Endothelial cell of umbilical vein (primary cell): Measurements from ENCODE around the gene ITGA7. TPM values are rescaled to one million over a fixed set of nuclear protein-coding genes. Genes with fewer than 3 reads are reported as not detected.

Experiments
- BruUV-seq: library from RNA; stranded (reverse); fragments of 400-500 nt; replicated peaks from 2 replicates; lab custom pipeline; 2021; lab: Mats Ljungman, UMichigan
- CTCF ChIA-PET: fragments of 300-600, 350-600 bp; sonication (Branson Sonifier 250); formaldehyde crosslinking; loops from one replicate; lab custom pipeline; 2021; ENCODE audit warnings: antibody characterized with exemption, inconsistent platforms; lab: Charles Lee
- POLR2A ChIA-PET: fragments of 300-600, 350-600 bp; sonication (Branson Sonifier 250); formaldehyde crosslinking; loops from one replicate; lab custom pipeline; 2021; ENCODE audit warnings: antibody characterized with exemption, inconsistent platforms; lab: Charles Lee
- DNase-seq: peaks from one replicate; pipeline ENCODE4 v3.0.0-alpha.2; 2011; ENCODE audit warnings: low read depth, low spot score
- FAIRE-seq: peaks from 2 replicates; lab custom pipeline; 2011; peaks lifted over from hg19 to GRCh38; lab: Jason Lieb, UNC
- H2AFZ ChIP-seq: 2 replicates; pipeline ENCODE4 v1.6.0; 2012; ENCODE audit warnings: low read depth, low read length, control low read depth, inconsistent platforms
- H3K27ac ChIP-seq: 2 replicates; pipeline ENCODE4 v1.5.1; 2011; ENCODE audit warnings: low read depth, mild to moderate bottlenecking, control low read depth, low read length, moderate library complexity; ENCODE audit not compliant: insufficient read depth
- H3K27me3 ChIP-seq, 2 experiments: 2 replicates each; pipeline versions ENCODE4 v1.6.0 to v1.6.1; 2011; ENCODE audit warnings: low read length in 2 of 2, mixed read lengths in 1 of 2; ENCODE audit not compliant: control insufficient read depth in 2 of 2, insufficient read depth in 2 of 2
- H3K36me3 ChIP-seq, 2 experiments: 2 replicates in 1 of 2; 3 replicates in 1 of 2; pipeline ENCODE4 v1.5.1; 2011; ENCODE audit warnings: low read length in 2 of 2, mild to moderate bottlenecking in 1 of 2, moderate library complexity in 1 of 2; ENCODE audit not compliant: control insufficient read depth in 2 of 2, insufficient read depth in 2 of 2; ENCODE audit errors: extremely low read depth in 1 of 2
- H3K4me1 ChIP-seq: 3 replicates; pipeline ENCODE4 v1.5.1; 2011; ENCODE audit warnings: mild to moderate bottlenecking, low read length; ENCODE audit not compliant: control insufficient read depth, insufficient read depth; ENCODE audit errors: extremely low read depth
- H3K4me2 ChIP-seq: 2 replicates; pipeline ENCODE4 v1.6.1; 2011; ENCODE audit warnings: low read length, control low read depth, mixed read lengths; ENCODE audit not compliant: insufficient read depth
- H3K4me3 ChIP-seq, 3 experiments: fragments of 200-600 bp in 1 of 3; sonication (generic), shearing (Covaris generic) in 1 of 3; replicated peaks in 1 of 3; 2 replicates each; pipeline ENCODE4 v1.5.1; 2011 to 2016; ENCODE audit warnings: control low read depth in 3 of 3, low read length in 3 of 3, mild to moderate bottlenecking in 2 of 3, inconsistent platforms in 1 of 3, low read depth in 1 of 3, moderate library complexity in 1 of 3; ENCODE audit not compliant: insufficient read depth in 1 of 3
- H3K79me2 ChIP-seq: 2 replicates; pipeline ENCODE4 v1.6.0; 2012; ENCODE audit warnings: low read length, inconsistent platforms; ENCODE audit not compliant: control insufficient read depth, insufficient read depth
- H3K9ac ChIP-seq: replicated peaks from 2 replicates; pipeline ENCODE3; 2011; ENCODE audit warnings: low read length, control low read depth; ENCODE audit not compliant: insufficient read depth; ENCODE audit errors: extremely low read depth
- H3K9me1 ChIP-seq: replicated peaks from 3 replicates; pipeline ENCODE4 v1.6.0; 2011; ENCODE audit warnings: mild to moderate bottlenecking, low read length; ENCODE audit not compliant: control insufficient read depth, insufficient read depth; ENCODE audit errors: extremely low read depth
- H3K9me3 ChIP-seq: replicated peaks from 2 replicates; pipeline ENCODE4 v1.5.1; 2012; ENCODE audit warnings: low read length, inconsistent platforms; ENCODE audit not compliant: control insufficient read depth, insufficient read depth
- H4K20me1 ChIP-seq: replicated peaks from 2 replicates; pipeline ENCODE3; 2011; ENCODE audit warnings: mild to moderate bottlenecking, low read length; ENCODE audit not compliant: control insufficient read depth, insufficient read depth; ENCODE audit errors: extremely low read depth
- EZH2 ChIP-seq: IDR thresholded peaks from 2 replicates; pipeline ENCODE4 v1.6.1; 2012; ENCODE audit warnings: borderline replicate concordance, low read depth, mild to moderate bottlenecking, moderate library complexity, low read length, inconsistent platforms; ENCODE audit not compliant: severe bottlenecking
- FOS ChIP-seq: IDR thresholded peaks from 2 replicates; pipeline ENCODE4 v1.6.1; 2011; ENCODE audit warnings: mild to moderate bottlenecking, low read length, moderate library complexity, borderline replicate concordance; ENCODE audit not compliant: insufficient read depth
- GATA2 ChIP-seq: IDR thresholded peaks from 2 replicates; pipeline ENCODE4 v1.7.0; 2011; ENCODE audit warnings: low read depth, mild to moderate bottlenecking, moderate library complexity, mixed read lengths, low read length; ENCODE audit not compliant: insufficient read length, insufficient read depth
- JUN ChIP-seq: IDR thresholded peaks from 2 replicates; pipeline ENCODE4 v1.6.1; 2011; ENCODE audit warnings: borderline replicate concordance, low read depth; ENCODE audit not compliant: insufficient read length, insufficient read depth
- MYC ChIP-seq: IDR thresholded peaks from one replicate; pipeline ENCODE4 v1.6.1; 2011; ENCODE audit warnings: mild to moderate bottlenecking, low read depth, low read length
- POLR2A ChIP-seq: IDR thresholded peaks from 2 replicates; pipeline ENCODE4 v1.6.1; 2012; ENCODE audit warnings: low read depth, mild to moderate bottlenecking, control low read depth, low read length
- POLR2AphosphoS5 ChIP-seq: IDR thresholded peaks from 2 replicates; pipeline ENCODE4 v1.6.1; 2012; ENCODE audit warnings: low read depth, mild to moderate bottlenecking, control low read depth, low read length, moderate library complexity; ENCODE audit not compliant: insufficient read depth
- dilution Hi-C: fragments of 300-500 bp; cut with MboI; formaldehyde crosslinking; loops from one replicate; pipeline ENCODE4 v1.15.0; 2019; ENCODE audit warnings: low sequenced_read_pairs; ENCODE audit not compliant: extremely low pct_ligation_motif_present
- intact Hi-C: fragments of 100-400 bp; cut with micrococcal nuclease; formaldehyde crosslinking; loops from one replicate; pipeline ENCODE4 v1.10.0; 2022
- polyA plus RNA-seq, 4 experiments: library from polyadenylated mRNA; depleted of rRNA in 3 of 4; stranded (reverse) in 3 of 4; unstranded in 1 of 4; fragments of >200 nt; gene quantifications; 2 replicates each; pipeline versions ENCODE4 v1.2.1 to v1.2.3, GENCODE V29; 2011 to 2012; ENCODE audit warnings: missing spikeins in 1 of 4
- total RNA-seq: library from RNA; stranded (reverse); gene quantifications from 2 replicates; pipeline ENCODE4 v1.2.3, GENCODE V29; 2021
- TF ChIP-seq, protein P1 (sequence below): IDR thresholded peaks from 2 replicates; pipeline ENCODE4 v1.6.1; 2011; ENCODE audit not compliant: insufficient read depth, insufficient read length
- TF ChIP-seq, protein P2 (sequence below), 2 donors: IDR thresholded peaks; 1 replicate in 1 of 2; 2 replicates in 1 of 2; pipeline ENCODE4 v1.5.1; 2011; ENCODE audit warnings: low read length in 2 of 2, mild to moderate bottlenecking in 2 of 2, moderate library complexity in 2 of 2, control low read depth in 1 of 2, inconsistent platforms in 1 of 2, low read depth in 1 of 2; ENCODE audit not compliant: insufficient read depth in 1 of 2; ENCODE audit errors: extremely low read depth in 1 of 2

The ITGA7 gene
- total and polyA plus RNA-seq, 2 donors (not counting 3 experiments of a cell fraction or from before 2014, with no cell fraction given), result 0.41 to 0.84 TPM

DNA sequence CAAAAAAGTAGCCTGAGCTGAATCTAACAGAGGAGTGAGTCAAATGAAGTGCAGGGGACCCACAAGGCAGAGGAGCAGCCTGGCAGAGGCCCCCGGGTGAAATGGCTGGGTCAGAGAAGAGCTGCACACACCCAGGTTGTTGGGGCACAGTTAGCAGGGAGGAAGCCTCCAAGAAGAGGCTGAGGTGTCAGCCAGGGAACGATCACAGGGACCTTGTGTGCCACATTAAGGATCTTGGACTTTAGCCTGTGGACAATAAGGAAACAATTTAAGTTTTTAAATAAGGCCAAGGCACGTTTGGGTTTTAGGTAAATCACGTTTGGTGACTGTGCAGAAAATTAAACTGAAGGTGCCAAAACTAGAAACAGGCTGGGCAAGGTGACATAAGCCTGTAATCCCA is 36.0 kb downstream of the ITGA7 start:
- Histone ChIP-seq H3K9me1 (no peaks in the 10 kb centered on the region), H2AFZ (no peak overlapping the region), H3K9ac (no peak overlapping the region), H3K9me3 (no peaks in the 10 kb centered on the region), H3K27ac (no peak overlapping the region), H3K79me2 (no peaks in the 10 kb centered on the region), H3K4me1 (no peaks in the 10 kb centered on the region), H3K27me3 (peaks cover 0 to 5% of the 10 kb centered on the region in 2 experiments), H3K4me3 (no peak overlapping the region), H3K36me3 (no peaks in the 10 kb centered on the region), H4K20me1 (no peaks in the 10 kb centered on the region), H3K4me2 (no peak overlapping the region)
- FAIRE-seq (no peak), DNase-seq (no peak)
- ChIA-PET CTCF (interaction anchor here (2.0 kb wide), 1 partner anchor 15 kb away, joined by 7 read pairs; no protein-coding TSS in a partner anchor), POLR2A (no interaction called here)
- intact Hi-C loops (no loop called here), dilution Hi-C loops (no loop called here)
- BruUV-seq, result no TSS peak
- TF ChIP-seq JUN (no peak), EZH2 (no peak)

DNA sequence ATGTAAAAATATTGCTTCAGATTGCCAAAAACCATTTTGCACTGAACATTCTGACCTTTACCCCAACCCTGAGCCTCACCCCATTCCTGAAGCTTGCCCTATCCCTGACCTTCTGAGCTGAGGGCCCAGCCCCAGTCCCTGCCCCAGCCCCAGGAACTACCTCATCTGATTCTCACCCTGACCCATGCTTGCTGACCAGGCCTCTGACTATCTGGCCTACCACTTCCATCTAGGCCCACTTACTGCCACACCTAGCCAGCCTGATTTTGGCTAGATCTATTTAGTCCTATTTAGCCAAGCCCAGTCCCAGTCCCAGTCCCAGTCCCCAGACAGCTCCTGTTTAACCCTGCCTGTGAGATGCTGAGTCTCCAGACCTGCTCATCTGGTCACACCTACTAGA is 37.4 kb downstream of the ITGA7 start:
- ChIA-PET POLR2A (no interaction called here), CTCF (interaction anchor here (1.5 kb wide), 1 partner anchor 14 kb away, joined by 11 read pairs; no protein-coding TSS in a partner anchor)
- no peaks in the 10 kb centered on the region for H3K9me3 ChIP-seq
- no peaks in the 10 kb centered on the region for H4K20me1 ChIP-seq
- BruUV-seq, result no TSS peak
- no peaks in the 10 kb centered on the region for H3K79me2 ChIP-seq
- no peaks in the 10 kb centered on the region for H3K36me3 ChIP-seq
- H3K4me1 ChIP-seq, result no peaks in the 10 kb centered on the region
- no peak overlapping the region for H3K4me3 ChIP-seq
- DNase-seq, result no peak
- H3K27ac ChIP-seq, result no peak overlapping the region
- H3K9me1 ChIP-seq, result no peaks in the 10 kb centered on the region
- TF ChIP-seq MYC (no peak), EZH2 (no peak), JUN (no peak), FOS (no peak), GATA2 (no peak), POLR2A (no peak), POLR2AphosphoS5 (no peak)
- TF ChIP-seq, protein P1, sequence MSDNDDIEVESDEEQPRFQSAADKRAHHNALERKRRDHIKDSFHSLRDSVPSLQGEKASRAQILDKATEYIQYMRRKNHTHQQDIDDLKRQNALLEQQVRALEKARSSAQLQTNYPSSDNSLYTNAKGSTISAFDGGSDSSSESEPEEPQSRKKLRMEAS, result no peak
- TF ChIP-seq, protein P2, sequence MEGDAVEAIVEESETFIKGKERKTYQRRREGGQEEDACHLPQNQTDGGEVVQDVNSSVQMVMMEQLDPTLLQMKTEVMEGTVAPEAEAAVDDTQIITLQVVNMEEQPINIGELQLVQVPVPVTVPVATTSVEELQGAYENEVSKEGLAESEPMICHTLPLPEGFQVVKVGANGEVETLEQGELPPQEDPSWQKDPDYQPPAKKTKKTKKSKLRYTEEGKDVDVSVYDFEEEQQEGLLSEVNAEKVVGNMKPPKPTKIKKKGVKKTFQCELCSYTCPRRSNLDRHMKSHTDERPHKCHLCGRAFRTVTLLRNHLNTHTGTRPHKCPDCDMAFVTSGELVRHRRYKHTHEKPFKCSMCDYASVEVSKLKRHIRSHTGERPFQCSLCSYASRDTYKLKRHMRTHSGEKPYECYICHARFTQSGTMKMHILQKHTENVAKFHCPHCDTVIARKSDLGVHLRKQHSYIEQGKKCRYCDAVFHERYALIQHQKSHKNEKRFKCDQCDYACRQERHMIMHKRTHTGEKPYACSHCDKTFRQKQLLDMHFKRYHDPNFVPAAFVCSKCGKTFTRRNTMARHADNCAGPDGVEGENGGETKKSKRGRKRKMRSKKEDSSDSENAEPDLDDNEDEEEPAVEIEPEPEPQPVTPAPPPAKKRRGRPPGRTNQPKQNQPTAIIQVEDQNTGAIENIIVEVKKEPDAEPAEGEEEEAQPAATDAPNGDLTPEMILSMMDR (IDR thresholded peaks at IDR 0.05; ENCODE audit: extremely low read depth in 1 of 2, insufficient read depth in 1 of 2, low read depth in 1 of 2, low read length in 2 of 2), result no peak
- no peak for FAIRE-seq
- no peak overlapping the region for H3K4me2 ChIP-seq
- dilution Hi-C loops (no loop called here), intact Hi-C loops (no loop called here)
- H3K9ac ChIP-seq, result no peak overlapping the region
- no peak overlapping the region for H2AFZ ChIP-seq
- H3K27me3 ChIP-seq, result peaks cover 0 to 5% of the 10 kb centered on the region in 2 experiments
